ENCODE data around the gene C4BPA.

Gene C4BPA

DNA sequence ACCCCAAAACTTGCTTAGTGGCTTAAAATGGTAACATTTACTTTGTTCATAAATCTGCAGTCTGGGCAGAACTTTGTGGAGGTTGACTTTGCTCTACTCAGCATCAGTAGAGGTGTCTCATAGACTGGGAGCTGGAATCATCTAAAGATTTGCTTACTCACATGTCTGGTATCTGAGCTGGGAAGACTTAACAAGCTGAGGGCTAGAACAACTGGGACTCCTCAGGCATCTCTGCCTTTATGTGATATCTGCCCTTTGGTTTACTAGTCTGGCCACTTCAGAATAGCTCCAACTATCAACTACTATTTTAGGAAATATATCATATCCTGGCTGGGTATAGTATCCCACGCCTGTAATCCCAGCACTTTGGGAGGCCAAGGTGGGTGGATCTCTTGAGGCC, 82.5 kb downstream of the C4BPA start:
- no peaks in the 10 kb centered on the region for H3K9me3 ChIP-seq (ENCODE audit: control insufficient read depth in 2 of 2, low read length in 2 of 2)
- no peak overlapping the region for H3K9ac ChIP-seq (ENCODE audit: low read length in 2 of 2)
- H3K4me1 ChIP-seq (ENCODE audit: control insufficient read depth, insufficient read depth, low read length), result no peaks in the 10 kb centered on the region
- no peaks in the 10 kb centered on the region for H3K27me3 ChIP-seq (ENCODE audit: control insufficient read depth in 1 of 2, insufficient read depth in 2 of 2, low read length in 2 of 2)
- H3K36me3 ChIP-seq (ENCODE audit: control insufficient read depth in 2 of 2, insufficient read depth in 2 of 2, low read length in 2 of 2), result no peaks in the 10 kb centered on the region
- no peak overlapping the region for H3K27ac ChIP-seq (ENCODE audit: low read length)
- H3K4me3 ChIP-seq (ENCODE audit: low read length in 2 of 2), result no peak overlapping the region

DNA sequence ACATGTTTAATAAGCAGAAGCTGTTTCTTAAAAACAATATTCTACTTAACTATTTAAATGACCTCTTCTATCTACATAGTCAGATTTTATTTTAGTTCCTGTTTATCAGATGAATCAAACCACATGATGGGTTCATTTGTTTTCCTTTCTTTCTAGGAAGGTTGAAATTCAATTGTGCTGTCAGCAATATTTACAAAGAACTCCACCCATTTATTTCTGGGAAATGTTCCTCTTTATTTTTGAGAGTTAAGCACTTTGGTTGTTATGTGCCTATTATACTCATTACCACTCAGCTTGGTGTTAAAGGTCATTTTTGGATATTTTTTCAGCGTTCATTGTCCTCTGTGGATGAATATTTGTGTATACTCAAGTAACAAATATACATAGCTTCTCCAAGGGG, 84.9 kb downstream of the C4BPA start:
- H3K4me3 ChIP-seq (ENCODE audit: low read length in 2 of 2), result no peak overlapping the region
- no peaks in the 10 kb centered on the region for H3K36me3 ChIP-seq (ENCODE audit: control insufficient read depth in 2 of 2, insufficient read depth in 2 of 2, low read length in 2 of 2)
- no peaks in the 10 kb centered on the region for H3K9me3 ChIP-seq (ENCODE audit: control insufficient read depth in 2 of 2, low read length in 2 of 2)
- no peak overlapping the region for H3K9ac ChIP-seq (ENCODE audit: low read length in 2 of 2)
- no peak overlapping the region for H3K27ac ChIP-seq (ENCODE audit: low read length)
- no peaks in the 10 kb centered on the region for H3K4me1 ChIP-seq (ENCODE audit: control insufficient read depth, insufficient read depth, low read length)
- no peaks in the 10 kb centered on the region for H3K27me3 ChIP-seq (ENCODE audit: control insufficient read depth in 1 of 2, insufficient read depth in 2 of 2, low read length in 2 of 2)

DNA sequence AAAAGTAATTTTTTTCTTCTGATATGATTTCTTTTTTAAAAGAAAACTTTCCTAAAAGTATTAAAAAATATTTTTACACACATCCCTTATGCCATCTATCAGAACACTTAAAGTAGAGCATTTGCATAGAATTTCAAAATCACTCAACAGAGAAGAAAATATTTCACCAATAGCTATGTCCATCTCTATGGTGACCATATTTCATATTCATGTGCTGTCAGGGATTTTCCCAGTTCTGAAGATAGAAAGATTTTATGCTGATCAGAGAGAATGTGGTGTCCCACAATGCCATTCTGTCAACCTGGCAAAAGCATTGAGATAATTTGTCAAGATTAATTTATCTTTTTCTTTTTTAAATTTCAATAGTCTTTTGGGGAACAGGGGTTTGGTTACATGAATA, 87.0 kb downstream of the C4BPA start:
- H3K9ac ChIP-seq (ENCODE audit: low read length in 2 of 2), result no peak overlapping the region
- H3K27me3 ChIP-seq (ENCODE audit: control insufficient read depth in 1 of 2, insufficient read depth in 2 of 2, low read length in 2 of 2), result no peaks in the 10 kb centered on the region
- H3K4me3 ChIP-seq (ENCODE audit: low read length in 2 of 2), result no peak overlapping the region
- no peaks in the 10 kb centered on the region for H3K4me1 ChIP-seq (ENCODE audit: control insufficient read depth, insufficient read depth, low read length)
- H3K27ac ChIP-seq (ENCODE audit: low read length), result no peak overlapping the region
- H3K9me3 ChIP-seq (ENCODE audit: control insufficient read depth in 2 of 2, low read length in 2 of 2), result peaks cover 0 to 2% of the 10 kb centered on the region in 2 donors
- no peaks in the 10 kb centered on the region for H3K36me3 ChIP-seq (ENCODE audit: control insufficient read depth in 2 of 2, insufficient read depth in 2 of 2, low read length in 2 of 2)

DNA sequence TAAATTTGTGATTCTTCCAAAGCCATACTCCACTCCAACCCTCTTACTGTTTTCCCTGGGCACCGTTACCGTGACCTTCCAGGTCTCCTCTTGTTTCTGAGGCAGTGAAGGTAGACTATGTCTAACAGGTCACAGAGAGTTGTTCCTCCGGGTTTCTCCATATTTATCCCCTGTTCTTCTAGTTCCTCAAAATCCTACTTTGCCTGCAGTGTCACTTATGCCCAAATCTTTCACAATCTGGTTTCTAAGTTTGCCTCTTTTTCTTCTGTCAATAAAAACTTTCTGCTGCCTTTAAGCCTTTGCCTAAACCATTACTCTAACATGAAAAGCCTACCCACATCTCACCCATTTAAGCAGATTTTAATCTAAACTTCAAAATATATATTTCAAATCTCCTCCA, 87.7 kb downstream of the C4BPA start:
- no peaks in the 10 kb centered on the region for H3K27me3 ChIP-seq (ENCODE audit: control insufficient read depth in 1 of 2, insufficient read depth in 2 of 2, low read length in 2 of 2)
- no peaks in the 10 kb centered on the region for H3K4me1 ChIP-seq (ENCODE audit: control insufficient read depth, insufficient read depth, low read length)
- no peak overlapping the region for H3K9ac ChIP-seq (ENCODE audit: low read length in 2 of 2)
- H3K9me3 ChIP-seq (ENCODE audit: control insufficient read depth in 2 of 2, low read length in 2 of 2), result peaks cover 0 to 2% of the 10 kb centered on the region in 2 donors
- no peak overlapping the region for H3K4me3 ChIP-seq (ENCODE audit: low read length in 2 of 2)
- no peak overlapping the region for H3K27ac ChIP-seq (ENCODE audit: low read length)
- no peaks in the 10 kb centered on the region for H3K36me3 ChIP-seq (ENCODE audit: control insufficient read depth in 2 of 2, insufficient read depth in 2 of 2, low read length in 2 of 2)

DNA sequence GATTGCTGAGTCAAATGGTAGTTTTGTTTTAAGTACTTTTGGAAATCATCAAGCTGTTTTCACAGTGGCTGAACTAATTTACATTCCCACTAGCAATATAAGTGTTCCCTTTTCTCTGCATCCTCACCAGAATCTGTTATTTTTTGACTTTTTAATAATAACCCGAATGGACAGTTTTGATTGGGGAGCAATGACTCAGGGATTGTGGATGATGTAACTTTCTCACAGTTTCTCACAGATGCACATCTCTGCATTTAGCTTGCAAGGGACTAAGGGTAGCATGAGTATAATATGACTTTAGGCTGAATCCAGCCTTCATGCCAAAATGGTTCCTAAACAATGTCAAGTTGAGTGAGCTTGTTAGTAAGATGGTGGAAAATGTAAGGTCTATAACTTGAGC, 90.2 kb downstream of the C4BPA start:
- H3K4me1 ChIP-seq (ENCODE audit: control insufficient read depth, insufficient read depth, low read length), result no peaks in the 10 kb centered on the region
- peaks cover 0 to 2% of the 10 kb centered on the region in 2 donors for H3K9me3 ChIP-seq (ENCODE audit: control insufficient read depth in 2 of 2, low read length in 2 of 2)
- H3K27ac ChIP-seq (ENCODE audit: low read length), result no peak overlapping the region
- no peak overlapping the region for H3K9ac ChIP-seq (ENCODE audit: low read length in 2 of 2)
- H3K27me3 ChIP-seq (ENCODE audit: control insufficient read depth in 1 of 2, insufficient read depth in 2 of 2, low read length in 2 of 2), result no peaks in the 10 kb centered on the region
- H3K36me3 ChIP-seq (ENCODE audit: control insufficient read depth in 2 of 2, insufficient read depth in 2 of 2, low read length in 2 of 2), result no peaks in the 10 kb centered on the region
- H3K4me3 ChIP-seq (ENCODE audit: low read length in 2 of 2), result no peak overlapping the region

All from stomach smooth muscle (tissue), 2 donors.